NCI-H1417 (cell line): ENCODE results near the gene KNSTRN.
A peak's percentile ranks its signal among the peaks of the same experiment; 100 is the strongest.

Source experiments
- DNase-seq, 3 experiments: peaks; one replicate each; lab custom pipeline; 2025; lab: John Stamatoyannopoulos, UW

KNSTRN gene

GRCh38 chr15:40345867-40346578 lies 36.5 kb upstream of the KNSTRN start:
- DNase-seq: no peak

GRCh38 chr15:40346579-40347558 lies 35.7 kb upstream of the KNSTRN start:
- no peak for DNase-seq

DNA sequence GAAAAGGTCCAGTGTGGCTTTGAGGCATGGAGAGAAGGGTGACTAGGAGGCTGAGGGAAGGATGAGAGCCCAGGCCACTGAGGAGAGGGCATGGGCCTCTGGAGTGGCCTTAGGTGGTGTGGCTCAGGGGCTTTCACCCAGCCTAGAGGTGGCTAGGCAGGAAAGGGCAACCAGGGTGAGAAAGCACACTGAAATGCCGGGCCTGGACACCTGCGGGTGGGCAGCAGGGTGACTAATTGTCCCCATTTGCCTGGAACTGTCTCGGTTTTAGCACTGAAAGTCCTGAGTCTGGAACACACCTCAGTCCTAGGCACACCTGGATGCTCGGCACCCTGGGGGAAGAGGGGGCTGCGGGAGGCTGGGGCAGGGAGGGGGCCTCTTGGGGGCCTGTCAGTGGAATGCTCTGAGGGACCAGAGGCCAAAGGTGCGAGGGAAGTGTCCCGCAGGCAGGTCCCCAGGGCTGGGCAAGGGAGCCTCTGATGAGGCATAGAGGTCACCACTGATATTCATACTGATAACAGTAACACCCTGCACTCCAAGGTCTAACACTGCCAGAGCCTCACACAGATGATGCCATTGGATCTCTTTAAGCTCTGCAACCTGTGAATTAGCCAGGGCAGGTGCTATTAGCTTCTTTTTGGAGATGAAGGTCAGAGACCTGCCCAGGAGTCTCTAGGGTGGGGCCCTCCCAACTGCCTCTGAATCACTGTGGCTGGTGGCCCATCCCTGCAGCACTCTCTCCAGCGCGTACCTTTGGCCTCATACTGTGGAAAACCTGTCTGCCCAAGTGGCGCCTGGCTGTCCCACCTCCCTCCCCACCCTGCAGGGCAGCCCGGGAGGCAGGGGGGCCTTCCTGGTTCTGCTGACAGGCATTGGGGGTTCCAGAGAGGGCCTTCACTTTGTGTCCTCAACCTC lies 34.7 kb upstream of the KNSTRN start:
- no peak for DNase-seq

GRCh38 chr15:40348474-40348870 lies 34.0 kb upstream of the KNSTRN start:
- DNase-seq: no peak

DNA sequence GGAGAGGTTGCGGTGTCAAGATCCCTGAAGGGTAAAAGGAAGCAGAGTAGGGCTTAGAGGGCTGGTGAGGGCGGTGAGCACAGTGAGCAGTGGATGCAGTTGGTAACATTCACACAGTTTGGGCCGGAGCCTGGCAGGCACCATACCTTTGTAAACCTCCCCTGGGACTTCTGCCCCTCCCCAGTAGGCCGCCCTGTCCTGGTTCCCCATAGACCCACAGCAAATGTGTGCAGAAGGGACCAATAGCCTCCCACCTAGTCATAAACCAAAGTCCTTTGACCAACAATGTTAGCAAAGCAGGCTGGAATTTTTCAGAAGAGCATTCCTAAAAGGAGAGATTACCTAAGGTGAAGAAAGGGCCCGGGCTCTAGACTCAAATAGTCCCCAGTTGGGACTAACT lies 33.4 kb upstream of the KNSTRN start:
- DNase-seq: no peak

- no peak for DNase-seq
Observed at GRCh38 chr15:40352281-40352901, 30.1 kb upstream of the KNSTRN start.

DNA sequence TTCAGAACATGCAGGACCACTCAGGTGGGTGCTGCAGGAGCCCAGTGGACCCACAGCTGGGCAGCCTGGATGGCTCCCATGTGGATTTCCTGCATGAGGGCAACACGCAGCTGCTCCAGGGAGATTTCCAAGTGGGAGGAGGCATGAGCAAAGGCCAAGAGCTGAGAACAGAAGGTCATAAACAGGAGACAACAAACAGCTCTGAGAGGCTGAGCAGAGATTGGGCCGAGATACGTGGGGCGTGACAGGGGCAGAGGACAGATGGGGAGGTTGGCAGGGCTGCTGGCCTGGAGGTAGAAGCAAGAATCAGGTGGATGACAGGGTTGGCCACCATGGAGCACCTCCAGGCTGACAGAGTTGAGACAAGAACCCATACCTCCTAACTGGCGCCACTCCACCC lies 28.8 kb upstream of the KNSTRN start:
- DNase-seq: no peak

DNA sequence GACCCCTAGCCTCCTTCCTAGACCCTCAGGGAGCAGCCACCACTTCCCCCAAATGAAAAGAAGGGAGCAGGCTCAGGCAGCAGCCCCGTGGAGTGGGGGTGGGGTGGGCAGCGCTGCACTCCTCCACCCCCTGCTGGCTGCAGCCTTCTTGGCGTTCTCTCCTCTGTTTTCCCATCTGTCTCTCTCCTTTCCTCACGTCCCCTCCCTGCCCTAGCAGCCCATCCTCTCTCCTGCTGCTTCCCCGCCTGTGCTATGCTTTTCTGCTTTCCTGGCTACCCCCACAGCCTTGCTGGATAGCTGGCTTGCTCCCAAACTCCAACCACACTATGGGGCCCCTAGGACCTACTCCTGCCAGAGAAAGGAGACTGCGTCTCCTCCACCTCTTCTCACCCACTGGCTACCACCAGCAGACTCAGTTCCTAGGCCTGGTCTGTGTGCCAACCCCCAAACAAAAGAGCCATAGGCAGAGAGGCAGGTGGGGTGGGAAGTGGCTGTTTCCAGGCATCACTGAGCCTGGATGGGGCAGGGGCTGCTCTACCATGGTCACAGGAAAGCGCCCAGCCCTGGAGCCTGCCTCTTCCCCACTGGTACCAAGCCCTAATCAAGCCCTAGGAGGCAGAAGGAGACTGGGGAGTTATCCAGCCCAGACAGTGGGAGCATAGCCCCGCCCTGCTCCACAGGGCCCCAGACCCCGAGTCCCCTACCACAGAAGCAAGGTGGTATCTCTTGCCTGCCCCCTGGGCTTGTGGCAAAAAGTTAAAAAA lies 27.9 kb upstream of the KNSTRN start:
- peak in 1 of 3 experiments; percentile 8 for DNase-seq

- DNase-seq: no peak
Observed at GRCh38 chr15:40355976-40356585, 26.4 kb upstream of the KNSTRN start.

DNA sequence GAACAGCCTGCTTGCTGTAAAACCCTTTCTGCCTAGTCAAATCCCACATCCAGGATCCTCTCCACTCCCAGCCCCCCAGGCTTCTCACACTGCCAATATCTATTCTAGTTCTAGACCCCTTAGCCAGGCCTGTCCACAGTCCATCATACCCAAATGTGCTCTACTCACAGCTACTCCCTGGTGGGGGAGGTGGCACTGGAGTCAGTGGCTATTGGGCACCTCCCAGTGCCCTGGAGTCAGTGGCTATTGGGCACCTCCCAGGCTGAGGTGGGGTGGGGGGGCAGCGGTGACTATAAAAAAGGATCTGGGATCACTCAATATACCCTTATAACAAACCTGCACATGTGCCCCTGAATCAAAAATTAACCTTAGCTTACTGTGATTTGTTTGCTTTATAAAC lies 25.3 kb upstream of the KNSTRN start:
- peak in 1 of 3 experiments; percentile 39 for DNase-seq

DNA sequence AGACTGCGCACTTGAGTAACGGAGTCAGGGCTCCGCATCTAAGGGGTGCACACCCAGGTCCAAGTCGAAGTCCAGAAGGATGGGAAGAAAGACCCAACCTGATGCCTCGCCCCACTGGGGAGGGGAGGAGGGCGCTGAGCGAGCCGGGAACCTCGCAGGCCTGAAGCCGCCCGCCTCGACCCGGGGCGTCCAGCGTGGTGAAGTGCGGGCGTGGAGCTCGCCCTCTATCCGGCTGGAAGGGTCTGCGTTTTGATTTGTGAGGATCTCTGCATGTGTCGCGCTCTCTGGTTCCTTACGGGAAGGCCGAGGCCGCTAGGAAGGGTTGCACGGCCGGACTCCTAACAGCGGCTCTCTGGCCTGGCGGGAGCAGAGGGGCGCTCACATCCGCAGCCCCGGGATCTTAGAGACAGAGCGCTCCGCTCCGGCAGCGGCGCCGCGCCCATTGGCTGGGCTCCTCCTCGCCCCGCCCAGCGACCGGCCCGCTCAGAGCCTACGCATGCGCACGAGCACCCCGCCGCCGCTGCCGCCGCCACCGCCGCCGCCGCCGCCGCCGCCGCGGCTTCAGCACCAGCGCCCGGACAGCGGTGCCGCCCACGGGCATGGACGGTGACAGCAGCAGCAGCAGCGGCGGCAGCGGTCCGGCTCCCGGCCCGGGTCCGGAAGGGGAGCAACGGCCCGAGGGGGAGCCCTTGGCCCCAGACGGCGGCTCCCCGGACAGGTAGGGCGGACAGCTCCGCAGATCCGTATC lies 24.6 kb upstream of the KNSTRN start, which contains the start of gene DISP2:
Gene DISP2, plus strand, starts transcription at position 497 of the 748 bp plus-strand sequence. Its CDS starts 103 bp downstream, at position 600.
- peak; percentile 78 to 85 (median 84) for DNase-seq

DNA sequence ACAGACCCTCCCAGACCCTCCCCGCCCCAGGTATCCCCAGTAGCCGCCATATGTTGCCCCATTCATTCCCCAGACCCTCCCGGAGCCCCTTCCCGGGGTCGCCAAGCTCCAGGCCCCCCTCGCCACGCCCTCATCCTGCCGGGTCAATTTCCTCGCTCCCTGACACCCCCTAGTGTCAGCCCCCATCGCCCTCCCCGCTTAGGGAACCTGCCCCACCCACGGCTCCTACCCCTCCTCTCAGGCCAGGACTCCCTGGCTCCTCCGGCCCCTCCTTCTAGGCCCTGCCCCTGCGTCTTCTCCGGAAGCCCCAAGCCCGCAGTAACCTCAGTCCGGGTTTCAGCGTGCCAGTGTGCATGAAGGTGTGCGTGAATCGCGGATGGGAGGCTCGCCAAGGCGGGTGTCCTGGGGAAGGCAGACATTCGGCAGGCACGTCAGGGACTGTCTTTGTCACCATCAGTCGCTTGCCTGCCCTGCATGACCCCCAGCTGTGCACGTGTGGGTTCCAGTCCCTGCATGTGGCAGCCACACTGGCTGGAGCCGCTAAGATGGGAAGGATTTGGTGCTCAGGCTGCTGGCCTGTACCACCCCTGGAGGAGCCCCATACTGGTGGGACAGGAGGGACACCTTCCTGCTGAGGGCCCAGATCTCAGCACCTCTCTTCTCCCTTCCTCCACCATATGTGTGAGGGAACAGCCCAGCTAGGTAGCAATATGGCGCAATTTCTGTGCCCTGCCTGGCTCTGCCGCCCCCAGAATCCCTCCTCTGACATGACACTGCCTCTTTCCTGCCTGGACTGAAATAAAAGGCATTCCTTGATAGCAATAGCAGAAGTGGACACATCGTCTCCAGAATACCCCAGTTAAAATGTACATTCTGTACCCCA lies 23.8 kb upstream of the KNSTRN start:
- DNase-seq: peak; percentile 7 to 53 (median 48)

- DNase-seq: no peak
Observed at GRCh38 chr15:40360015-40360414, 22.5 kb upstream of the KNSTRN start.

GRCh38 chr15:40361640-40362039 lies 20.9 kb upstream of the KNSTRN start:
- DNase-seq: no peak

- no peak for DNase-seq
Observed at GRCh38 chr15:40363611-40364010, 18.9 kb upstream of the KNSTRN start.

- DNase-seq: no peak
Observed at GRCh38 chr15:40364251-40364650, 18.3 kb upstream of the KNSTRN start.

GRCh38 chr15:40365016-40365415 lies 17.5 kb upstream of the KNSTRN start:
- no peak for DNase-seq
